Tibial artery (tissue), 4 donors: ENCODE results near the gene SEPTIN8.
A peak's percentile ranks its signal among the peaks of the same experiment; 100 is the strongest.

Experiments
- DNase-seq, 2 donors: peaks; one replicate each; pipeline ENCODE4 v3.0.0-alpha.2; 2019
- H3K27ac ChIP-seq, 2 donors: fragments of 200-600 bp; sonication (generic) in 1 of 2; 1 replicate in 1 of 2; 2 replicates in 1 of 2; pipeline ENCODE4 v1.5.1; 2018 to 2019; ENCODE audit warnings: mild to moderate bottlenecking in 1 of 2
- H3K27me3 ChIP-seq, 2 donors: fragments of 200-600 bp; sonication (generic) in 1 of 2; one replicate each; pipeline versions ENCODE4 v1.5.1 to v1.6.0; 2016 to 2019
- H3K36me3 ChIP-seq, 3 donors: fragments of 200-600 bp; sonication (generic) in 2 of 3; one replicate each; pipeline ENCODE4 v1.5.1; 2016 to 2019; ENCODE audit warnings: mild to moderate bottlenecking in 2 of 3
- H3K4me1 ChIP-seq, 4 donors: fragments of 200-600 bp; sonication (generic) in 2 of 4; 1 replicate in 3 of 4; 2 replicates in 1 of 4; pipeline ENCODE4 v1.5.1; 2016 to 2019
- H3K4me3 ChIP-seq, 2 donors: fragments of 200-600 bp; sonication (generic) in 1 of 2; 1 replicate in 1 of 2; 2 replicates in 1 of 2; pipeline ENCODE4 v1.5.1; 2018 to 2019; ENCODE audit warnings: mild to moderate bottlenecking in 2 of 2
- H3K9me3 ChIP-seq, 3 donors: fragments of 200-600 bp; sonication (generic) in 1 of 3; one replicate each; pipeline ENCODE4 v1.5.1; 2016 to 2019
- intact Hi-C: fragments of 100-400 bp; cut with DNase I; formaldehyde crosslinking; loops from one replicate; pipeline ENCODE4 v1.15.0; 2023; ENCODE audit warnings: low total_unique reads
- TF ChIP-seq, protein P1 (sequence below), 2 experiments: fragments of 200-600 bp in 1 of 2; fragments of 450-650 bp in 1 of 2; IDR thresholded peaks; one replicate each; pipeline ENCODE4 v1.5.1; 2017 to 2019; ENCODE audit warnings: antibody characterized with exemption in 2 of 2, mild to moderate bottlenecking in 1 of 2, moderate library complexity in 1 of 2

Gene SEPTIN8

DNA sequence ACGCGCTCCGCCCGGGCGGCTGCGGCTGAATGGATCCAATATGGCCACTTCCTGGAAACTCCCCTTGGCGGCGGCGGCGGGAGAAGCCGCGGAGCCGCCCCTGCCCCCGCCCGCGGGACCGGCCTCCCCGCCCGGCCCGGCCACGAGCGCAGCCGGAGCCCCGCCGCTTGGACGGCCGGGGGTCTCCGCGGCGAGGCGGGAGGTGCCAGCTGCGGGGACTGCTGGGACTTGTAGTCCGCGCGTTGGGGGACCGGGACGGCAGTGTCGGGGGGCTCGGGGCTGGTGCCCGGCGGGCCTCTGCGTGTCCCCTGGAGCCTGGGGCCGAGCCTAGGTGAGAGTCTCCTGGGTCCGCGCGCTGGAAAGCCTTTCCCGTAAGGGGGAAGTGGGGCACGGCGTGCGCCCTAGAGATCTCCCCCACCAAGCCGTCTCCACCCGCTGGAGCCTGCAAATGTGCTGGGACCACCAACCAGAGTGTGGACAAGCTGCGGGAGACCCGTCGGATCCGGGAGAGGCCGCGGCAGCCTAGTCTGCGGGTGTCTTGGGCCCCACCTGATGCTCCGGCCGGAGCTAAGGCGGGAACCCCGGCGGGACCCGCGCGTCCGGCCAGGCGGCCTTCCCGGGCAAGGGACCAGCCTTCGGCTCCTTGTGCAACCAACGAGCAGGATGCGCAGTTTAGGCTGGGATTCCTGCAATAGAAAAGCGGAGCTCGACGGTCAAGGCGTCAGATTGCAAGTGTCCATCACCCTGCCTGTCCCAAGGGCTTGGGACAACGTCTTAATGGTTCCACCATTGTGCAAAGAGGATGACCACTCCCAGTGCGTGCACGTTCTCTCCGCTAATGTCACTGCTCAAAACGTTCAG, at the start of gene SEPTIN8:
TSS of gene SEPTIN8 (minus strand) at position 31 of the 861 bp plus-strand sequence. CDS start 102 bp downstream, outside the sequence.
- TF ChIP-seq, protein P1, sequence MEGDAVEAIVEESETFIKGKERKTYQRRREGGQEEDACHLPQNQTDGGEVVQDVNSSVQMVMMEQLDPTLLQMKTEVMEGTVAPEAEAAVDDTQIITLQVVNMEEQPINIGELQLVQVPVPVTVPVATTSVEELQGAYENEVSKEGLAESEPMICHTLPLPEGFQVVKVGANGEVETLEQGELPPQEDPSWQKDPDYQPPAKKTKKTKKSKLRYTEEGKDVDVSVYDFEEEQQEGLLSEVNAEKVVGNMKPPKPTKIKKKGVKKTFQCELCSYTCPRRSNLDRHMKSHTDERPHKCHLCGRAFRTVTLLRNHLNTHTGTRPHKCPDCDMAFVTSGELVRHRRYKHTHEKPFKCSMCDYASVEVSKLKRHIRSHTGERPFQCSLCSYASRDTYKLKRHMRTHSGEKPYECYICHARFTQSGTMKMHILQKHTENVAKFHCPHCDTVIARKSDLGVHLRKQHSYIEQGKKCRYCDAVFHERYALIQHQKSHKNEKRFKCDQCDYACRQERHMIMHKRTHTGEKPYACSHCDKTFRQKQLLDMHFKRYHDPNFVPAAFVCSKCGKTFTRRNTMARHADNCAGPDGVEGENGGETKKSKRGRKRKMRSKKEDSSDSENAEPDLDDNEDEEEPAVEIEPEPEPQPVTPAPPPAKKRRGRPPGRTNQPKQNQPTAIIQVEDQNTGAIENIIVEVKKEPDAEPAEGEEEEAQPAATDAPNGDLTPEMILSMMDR (IDR thresholded peaks at IDR 0.05): no peak
- Histone ChIP-seq H3K27ac (peak within 1 kb of the TSS; percentile 85 to 98), H3K36me3 (no peaks in the 10 kb centered on the region), H3K27me3 (no peaks in the 10 kb centered on the region), H3K4me1 (peaks cover 0 to 58% (median 36%) of the 10 kb centered on the region in 4 donors), H3K4me3 (peak within 1 kb of the TSS; percentile 63 to 90), H3K9me3 (no peaks in the 10 kb centered on the region)
- DNase-seq: peak; percentile 59 to 81
- intact Hi-C loops: no loop called here

GRCh38 chr5:132826424-132827082, 49.5 kb upstream of the SEPTIN8 start:
- no peak overlapping the region for H3K27ac ChIP-seq

GRCh38 chr5:132825834-132826391, 48.9 kb upstream of the SEPTIN8 start:
- peaks cover 0 to 7% of the 10 kb centered on the region in 2 donors for H3K27me3 ChIP-seq
- intact Hi-C loops: no loop called here
- peak overlapping the region; percentile 13 to 23 for H3K4me3 ChIP-seq
- no peak overlapping the region for H3K27ac ChIP-seq
- no peaks in the 10 kb centered on the region for H3K9me3 ChIP-seq
- H3K4me1 ChIP-seq: peaks cover 0 to 28% (median 21%) of the 10 kb centered on the region in 4 donors
- no peak for DNase-seq
- H3K36me3 ChIP-seq: peaks cover 0 to 14% (median 0%) of the 10 kb centered on the region in 3 donors
- TF ChIP-seq, protein P1 (IDR thresholded peaks at IDR 0.05): no peak

More at GRCh38 chr5:132826424-132827082, 49.5 kb upstream of the SEPTIN8 start:
- TF ChIP-seq, protein P1 (IDR thresholded peaks at IDR 0.05): no peak
- no peaks in the 10 kb centered on the region for H3K9me3 ChIP-seq
- H3K36me3 ChIP-seq: peaks cover 0 to 14% (median 0%) of the 10 kb centered on the region in 3 donors
- H3K4me1 ChIP-seq: peaks cover 0 to 29% (median 23%) of the 10 kb centered on the region in 4 donors
- no peak overlapping the region for H3K4me3 ChIP-seq
- DNase-seq: no peak
- peaks cover 0 to 7% of the 10 kb centered on the region in 2 donors for H3K27me3 ChIP-seq
- intact Hi-C loops: no loop called here

- no peak for DNase-seq
- H3K9me3 ChIP-seq: no peaks in the 10 kb centered on the region
Measured at GRCh38 chr5:132825033-132825833, 48.2 kb upstream of the SEPTIN8 start.

More at GRCh38 chr5:132825033-132825833, 48.2 kb upstream of the SEPTIN8 start:
- no peak overlapping the region for H3K27ac ChIP-seq
- H3K4me1 ChIP-seq: peaks cover 0 to 25% (median 19%) of the 10 kb centered on the region in 4 donors
- peaks cover 0 to 7% of the 10 kb centered on the region in 2 donors for H3K27me3 ChIP-seq
- peaks cover 0 to 14% (median 0%) of the 10 kb centered on the region in 3 donors for H3K36me3 ChIP-seq
- TF ChIP-seq, protein P1 (IDR thresholded peaks at IDR 0.05): no peak
- intact Hi-C loops: no loop called here
- peak overlapping the region; percentile 13 to 23 for H3K4me3 ChIP-seq
